SK-N-SH (cell line): ENCODE data around the gene NLGN1.

Source experiments
- EP300 ChIP-seq, 2 experiments: IDR thresholded peaks; 2 replicates each; pipeline versions ENCODE4 v1.4.0 to v1.6.1; 2012; ENCODE audit warnings: borderline replicate concordance in 1 of 2, low read depth in 1 of 2, low read length in 1 of 2
- EZH2phosphoT487 ChIP-seq: fragments of 200-600 bp; sonication (generic); IDR thresholded peaks from 2 replicates; pipeline ENCODE4 v1.6.1; 2017; ENCODE audit warnings: low read depth, mixed run types, mild to moderate bottlenecking, antibody characterized with exemption, moderate library complexity, borderline replicate concordance
- FOXM1 ChIP-seq: IDR thresholded peaks from 2 replicates; pipeline ENCODE4 v1.4.0; 2012; ENCODE audit warnings: low read depth, mild to moderate bottlenecking
- GABPA ChIP-seq: IDR thresholded peaks from 2 replicates; pipeline ENCODE4 v1.4.0; 2012; ENCODE audit warnings: low read depth, mild to moderate bottlenecking
- JUND ChIP-seq: IDR thresholded peaks from 2 replicates; pipeline ENCODE4 v1.4.0; 2012
- MXI1 ChIP-seq: IDR thresholded peaks from 2 replicates; pipeline ENCODE4 v1.6.1; 2012; ENCODE audit warnings: mild to moderate bottlenecking, low read depth, low read length, improper control_type of control experiment
- POLR2AphosphoS5 ChIP-seq: IDR thresholded peaks from 2 replicates; pipeline ENCODE4 v1.6.1; 2012; ENCODE audit warnings: low read depth, low read length
- TCF12 ChIP-seq: IDR thresholded peaks from 2 replicates; pipeline ENCODE4 v1.4.0; 2012
- YY1 ChIP-seq: IDR thresholded peaks from 2 replicates; pipeline ENCODE4 v1.4.0; 2012; ENCODE audit warnings: low read depth, mild to moderate bottlenecking
- TF ChIP-seq, protein P1 (sequence below): fragments of 200-600 bp; sonication (generic); IDR thresholded peaks from 2 replicates; pipeline ENCODE4 v1.6.1; 2017; ENCODE audit warnings: antibody characterized with exemption, mild to moderate bottlenecking, moderate library complexity
- TF ChIP-seq, protein P2 (sequence below): IDR thresholded peaks from 2 replicates; pipeline ENCODE4 v1.4.0; 2012; ENCODE audit warnings: low read depth, borderline replicate concordance
- TF ChIP-seq, protein P3 (sequence below): IDR thresholded peaks from 2 replicates; pipeline ENCODE4 v1.4.0; 2012; ENCODE audit warnings: low read depth
- TF ChIP-seq, protein P4 (sequence below): fragments of 150-350 bp; IDR thresholded peaks from 2 replicates; pipeline ENCODE4 v1.6.1; 2016; ENCODE audit warnings: mild to moderate bottlenecking, low read depth, low read length

DNA sequence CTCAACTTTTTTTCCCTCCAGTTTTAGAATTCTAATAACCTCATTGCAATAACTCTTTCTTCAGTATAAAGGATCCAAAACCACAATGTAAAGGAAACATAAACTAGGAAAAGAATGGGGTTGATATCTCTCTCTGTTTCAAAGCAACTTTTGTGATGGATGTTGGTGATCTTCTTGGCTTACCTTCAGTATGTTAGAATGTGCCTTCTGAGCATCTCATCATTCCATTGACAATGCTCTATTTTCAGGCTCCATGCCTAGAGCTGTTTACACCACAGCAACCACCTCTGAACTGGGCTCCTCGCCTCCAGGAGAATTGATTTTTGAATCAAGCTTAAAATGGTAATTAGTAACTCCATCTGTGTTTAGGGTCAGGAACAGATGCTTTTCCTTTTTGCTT lies 6.6 kb downstream of the NLGN1 start:
- TF ChIP-seq FOXM1: no peak
- TF ChIP-seq, protein P1, sequence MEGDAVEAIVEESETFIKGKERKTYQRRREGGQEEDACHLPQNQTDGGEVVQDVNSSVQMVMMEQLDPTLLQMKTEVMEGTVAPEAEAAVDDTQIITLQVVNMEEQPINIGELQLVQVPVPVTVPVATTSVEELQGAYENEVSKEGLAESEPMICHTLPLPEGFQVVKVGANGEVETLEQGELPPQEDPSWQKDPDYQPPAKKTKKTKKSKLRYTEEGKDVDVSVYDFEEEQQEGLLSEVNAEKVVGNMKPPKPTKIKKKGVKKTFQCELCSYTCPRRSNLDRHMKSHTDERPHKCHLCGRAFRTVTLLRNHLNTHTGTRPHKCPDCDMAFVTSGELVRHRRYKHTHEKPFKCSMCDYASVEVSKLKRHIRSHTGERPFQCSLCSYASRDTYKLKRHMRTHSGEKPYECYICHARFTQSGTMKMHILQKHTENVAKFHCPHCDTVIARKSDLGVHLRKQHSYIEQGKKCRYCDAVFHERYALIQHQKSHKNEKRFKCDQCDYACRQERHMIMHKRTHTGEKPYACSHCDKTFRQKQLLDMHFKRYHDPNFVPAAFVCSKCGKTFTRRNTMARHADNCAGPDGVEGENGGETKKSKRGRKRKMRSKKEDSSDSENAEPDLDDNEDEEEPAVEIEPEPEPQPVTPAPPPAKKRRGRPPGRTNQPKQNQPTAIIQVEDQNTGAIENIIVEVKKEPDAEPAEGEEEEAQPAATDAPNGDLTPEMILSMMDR: no peak
- TF ChIP-seq EP300 (IDR thresholded peaks at IDR 0.05; ENCODE audit: borderline replicate concordance in 1 of 2, low read depth in 1 of 2, low read length in 1 of 2): no peak
- no peak for TF ChIP-seq POLR2AphosphoS5
- TF ChIP-seq EZH2phosphoT487: no peak
- TF ChIP-seq TCF12: no peak
- TF ChIP-seq GABPA: no peak
- TF ChIP-seq, protein P2, sequence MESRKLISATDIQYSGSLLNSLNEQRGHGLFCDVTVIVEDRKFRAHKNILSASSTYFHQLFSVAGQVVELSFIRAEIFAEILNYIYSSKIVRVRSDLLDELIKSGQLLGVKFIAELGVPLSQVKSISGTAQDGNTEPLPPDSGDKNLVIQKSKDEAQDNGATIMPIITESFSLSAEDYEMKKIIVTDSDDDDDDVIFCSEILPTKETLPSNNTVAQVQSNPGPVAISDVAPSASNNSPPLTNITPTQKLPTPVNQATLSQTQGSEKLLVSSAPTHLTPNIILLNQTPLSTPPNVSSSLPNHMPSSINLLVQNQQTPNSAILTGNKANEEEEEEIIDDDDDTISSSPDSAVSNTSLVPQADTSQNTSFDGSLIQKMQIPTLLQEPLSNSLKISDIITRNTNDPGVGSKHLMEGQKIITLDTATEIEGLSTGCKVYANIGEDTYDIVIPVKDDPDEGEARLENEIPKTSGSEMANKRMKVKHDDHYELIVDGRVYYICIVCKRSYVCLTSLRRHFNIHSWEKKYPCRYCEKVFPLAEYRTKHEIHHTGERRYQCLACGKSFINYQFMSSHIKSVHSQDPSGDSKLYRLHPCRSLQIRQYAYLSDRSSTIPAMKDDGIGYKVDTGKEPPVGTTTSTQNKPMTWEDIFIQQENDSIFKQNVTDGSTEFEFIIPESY: no peak
- TF ChIP-seq, protein P3, sequence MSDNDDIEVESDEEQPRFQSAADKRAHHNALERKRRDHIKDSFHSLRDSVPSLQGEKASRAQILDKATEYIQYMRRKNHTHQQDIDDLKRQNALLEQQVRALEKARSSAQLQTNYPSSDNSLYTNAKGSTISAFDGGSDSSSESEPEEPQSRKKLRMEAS: no peak
- TF ChIP-seq JUND: no peak
- no peak for TF ChIP-seq MXI1
- no peak for TF ChIP-seq YY1
- TF ChIP-seq, protein P4, sequence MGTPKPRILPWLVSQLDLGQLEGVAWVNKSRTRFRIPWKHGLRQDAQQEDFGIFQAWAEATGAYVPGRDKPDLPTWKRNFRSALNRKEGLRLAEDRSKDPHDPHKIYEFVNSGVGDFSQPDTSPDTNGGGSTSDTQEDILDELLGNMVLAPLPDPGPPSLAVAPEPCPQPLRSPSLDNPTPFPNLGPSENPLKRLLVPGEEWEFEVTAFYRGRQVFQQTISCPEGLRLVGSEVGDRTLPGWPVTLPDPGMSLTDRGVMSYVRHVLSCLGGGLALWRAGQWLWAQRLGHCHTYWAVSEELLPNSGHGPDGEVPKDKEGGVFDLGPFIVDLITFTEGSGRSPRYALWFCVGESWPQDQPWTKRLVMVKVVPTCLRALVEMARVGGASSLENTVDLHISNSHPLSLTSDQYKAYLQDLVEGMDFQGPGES: no peak
